LNCAP (cell line): ENCODE results near the gene TFPT.

ENCODE experiments used
- TF ChIP-seq, protein P1 (sequence below): fragments of 450-650 bp; IDR thresholded peaks from 2 replicates; pipeline ENCODE4 v1.5.1; 2017; ENCODE audit warnings: mild to moderate bottlenecking

The TFPT gene

GRCh38 chr19:54145541-54146158, 30.2 kb upstream of the TFPT start:
- TF ChIP-seq, protein P1, sequence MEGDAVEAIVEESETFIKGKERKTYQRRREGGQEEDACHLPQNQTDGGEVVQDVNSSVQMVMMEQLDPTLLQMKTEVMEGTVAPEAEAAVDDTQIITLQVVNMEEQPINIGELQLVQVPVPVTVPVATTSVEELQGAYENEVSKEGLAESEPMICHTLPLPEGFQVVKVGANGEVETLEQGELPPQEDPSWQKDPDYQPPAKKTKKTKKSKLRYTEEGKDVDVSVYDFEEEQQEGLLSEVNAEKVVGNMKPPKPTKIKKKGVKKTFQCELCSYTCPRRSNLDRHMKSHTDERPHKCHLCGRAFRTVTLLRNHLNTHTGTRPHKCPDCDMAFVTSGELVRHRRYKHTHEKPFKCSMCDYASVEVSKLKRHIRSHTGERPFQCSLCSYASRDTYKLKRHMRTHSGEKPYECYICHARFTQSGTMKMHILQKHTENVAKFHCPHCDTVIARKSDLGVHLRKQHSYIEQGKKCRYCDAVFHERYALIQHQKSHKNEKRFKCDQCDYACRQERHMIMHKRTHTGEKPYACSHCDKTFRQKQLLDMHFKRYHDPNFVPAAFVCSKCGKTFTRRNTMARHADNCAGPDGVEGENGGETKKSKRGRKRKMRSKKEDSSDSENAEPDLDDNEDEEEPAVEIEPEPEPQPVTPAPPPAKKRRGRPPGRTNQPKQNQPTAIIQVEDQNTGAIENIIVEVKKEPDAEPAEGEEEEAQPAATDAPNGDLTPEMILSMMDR, result no peak

DNA sequence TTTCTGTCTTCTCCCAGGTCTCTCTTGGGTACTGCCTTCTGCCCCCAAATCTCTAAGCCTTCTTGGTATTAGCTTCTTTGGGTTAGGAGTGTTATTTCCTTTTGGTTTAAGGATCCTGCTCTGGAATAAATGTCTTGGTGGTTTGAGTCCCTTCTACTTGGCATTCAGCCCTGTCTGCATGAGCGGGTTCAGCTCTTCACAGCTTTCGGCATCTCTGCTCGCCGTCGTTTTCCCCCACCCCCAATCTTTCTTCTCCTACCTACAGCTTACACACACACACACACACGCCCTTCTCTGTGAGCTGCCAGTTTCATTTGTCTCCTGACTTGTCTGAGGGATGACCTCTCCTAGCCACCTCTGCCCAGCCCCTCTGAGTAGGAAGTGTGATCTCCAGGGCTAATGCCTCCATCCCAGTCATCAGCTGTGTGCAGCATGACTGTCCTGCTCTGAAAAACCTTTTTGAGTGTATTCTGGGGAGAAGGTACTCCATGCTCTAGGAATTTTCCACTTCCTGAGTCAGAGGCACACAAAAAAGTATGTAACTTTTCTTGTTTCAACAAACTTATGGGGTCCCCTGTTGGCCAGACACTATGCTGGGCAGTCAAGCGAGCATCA, 26.8 kb upstream of the TFPT start:
- TF ChIP-seq, protein P1, result no peak

DNA sequence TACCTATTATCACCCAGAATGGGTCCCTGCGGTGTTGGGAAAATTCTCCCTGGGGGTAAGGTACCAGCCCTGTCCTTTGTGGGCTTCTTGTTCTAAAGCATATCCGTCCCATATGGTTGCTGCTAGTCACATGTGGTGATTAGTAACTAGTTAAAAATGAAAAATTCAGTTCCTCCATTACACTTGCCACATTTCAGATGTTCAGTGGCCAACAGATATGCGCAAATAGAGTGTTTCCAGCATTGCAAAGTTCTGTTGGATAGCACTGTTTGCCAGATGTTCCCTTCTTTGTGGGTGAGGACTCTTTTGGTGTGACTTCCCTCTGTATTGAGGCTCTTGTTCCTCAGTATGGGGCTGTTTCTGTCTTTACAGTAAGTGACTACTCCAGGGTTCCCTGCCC, 25.9 kb upstream of the TFPT start:
- TF ChIP-seq, protein P1, result no peak

- TF ChIP-seq, protein P1, result no peak
Measured at GRCh38 chr19:54138489-54139256, 23.2 kb upstream of the TFPT start.

DNA sequence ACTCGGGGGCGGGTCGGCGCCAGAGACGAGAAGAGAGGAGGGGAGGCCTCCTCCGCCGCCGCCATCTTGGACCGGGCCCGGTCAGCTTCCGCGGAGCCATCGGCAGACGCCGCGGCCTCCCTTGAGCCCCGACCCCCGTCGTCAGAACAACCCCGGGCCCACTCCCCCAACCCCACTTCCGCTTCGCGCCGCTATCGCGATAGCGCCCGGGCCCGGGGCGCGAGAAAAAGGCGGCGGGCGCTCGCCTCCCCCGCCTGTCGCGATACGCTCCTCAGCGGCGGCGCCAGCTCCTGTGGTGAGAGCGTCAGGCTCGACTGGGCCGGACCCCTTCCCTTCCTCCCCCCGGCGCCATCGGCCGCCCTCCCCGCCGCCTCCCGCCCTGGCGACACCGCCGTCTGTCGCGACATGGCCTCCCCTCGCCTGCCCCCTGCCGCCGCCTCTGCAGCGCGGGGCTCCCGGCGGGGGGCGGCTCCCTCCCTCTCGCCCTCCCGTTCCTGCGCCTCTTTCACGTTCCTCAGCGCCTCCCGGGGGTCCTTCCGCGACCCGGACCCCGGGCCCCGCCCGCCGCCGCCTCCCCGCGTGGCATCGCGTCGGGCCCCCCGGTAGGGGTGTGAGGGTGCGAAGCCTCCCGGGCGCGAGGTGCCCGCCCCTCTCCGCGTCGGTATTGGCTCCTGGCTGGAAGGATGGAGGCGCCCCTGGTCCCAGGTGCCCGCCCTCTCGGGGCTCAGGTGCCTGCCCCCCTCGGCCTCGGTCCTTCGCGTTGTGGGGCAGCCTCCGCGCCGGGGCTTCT, 22.4 kb upstream of the TFPT start, which contains the start of gene CNOT3:
TSS of gene CNOT3 (plus strand) at position 64 of the 790 bp plus-strand sequence. CDS start 5,217 bp downstream, outside the sequence.
- TF ChIP-seq, protein P1, result no peak

- TF ChIP-seq, protein P1, result no peak
Measured at GRCh38 chr19:54136864-54137698, 21.6 kb upstream of the TFPT start.
